Keratinocyte (primary cell): ENCODE measurements around the gene CDADC1. TPM values are rescaled to one million over a fixed set of nuclear protein-coding genes. Genes with fewer than 3 reads are reported as not detected.

Experiments used
- DNase-seq: peaks from one replicate; pipeline ENCODE4 v3.0.0-alpha.2; 2011; ENCODE audit warnings: low read depth, missing footprints, low spot score
- FAIRE-seq: peaks from 2 replicates; lab custom pipeline; 2011; peaks lifted over from hg19 to GRCh38; lab: Jason Lieb, UNC
- H2AFZ ChIP-seq: 2 replicates; pipeline ENCODE4 v1.6.0; 2012; ENCODE audit warnings: low read length, control low read depth, inconsistent platforms; ENCODE audit not compliant: control insufficient read depth
- H3K27ac ChIP-seq: 2 replicates; pipeline ENCODE4 v1.5.1; 2011; ENCODE audit warnings: low read length; ENCODE audit not compliant: control insufficient read depth, insufficient read depth
- H3K27me3 ChIP-seq: 3 replicates; pipeline ENCODE4 v1.6.0; 2011; ENCODE audit warnings: low read length; ENCODE audit not compliant: control insufficient read depth, insufficient read depth; ENCODE audit errors: extremely low read depth
- H3K36me3 ChIP-seq, 2 experiments: 2 replicates in 1 of 2; 3 replicates in 1 of 2; pipeline ENCODE4 v1.5.1; 2011; ENCODE audit warnings: low read length in 2 of 2, mild to moderate bottlenecking in 1 of 2; ENCODE audit not compliant: control insufficient read depth in 2 of 2, insufficient read depth in 2 of 2; ENCODE audit errors: extremely low read depth in 1 of 2
- H3K4me1 ChIP-seq: 3 replicates; pipeline ENCODE4 v1.5.1; 2011; ENCODE audit warnings: low read length; ENCODE audit not compliant: control insufficient read depth, insufficient read depth; ENCODE audit errors: extremely low read depth
- H3K4me2 ChIP-seq: 3 replicates; pipeline ENCODE4 v1.6.0; 2011; ENCODE audit warnings: low read depth, low read length; ENCODE audit not compliant: control insufficient read depth, insufficient read depth; ENCODE audit errors: extremely low read depth
- H3K4me3 ChIP-seq, 3 experiments: fragments of 200-600 bp in 1 of 3; sonication (generic) in 1 of 3; 2 replicates in 2 of 3; 3 replicates in 1 of 3; pipeline ENCODE4 v1.5.1; 2011 to 2016; ENCODE audit warnings: low read length in 3 of 3, mild to moderate bottlenecking in 3 of 3, control low read depth in 2 of 3, inconsistent platforms in 1 of 3, low read depth in 1 of 3, mixed read lengths in 1 of 3, mixed run types in 1 of 3, moderate library complexity in 1 of 3; ENCODE audit not compliant: control insufficient read depth in 2 of 3, insufficient read depth in 2 of 3; ENCODE audit errors: extremely low read depth in 1 of 3
- H3K79me2 ChIP-seq: 2 replicates; pipeline ENCODE4 v1.6.0; 2012; ENCODE audit warnings: low read length; ENCODE audit not compliant: control insufficient read depth, insufficient read depth
- H3K9ac ChIP-seq: 3 replicates; pipeline ENCODE4 v1.6.0; 2011; ENCODE audit warnings: low read length; ENCODE audit not compliant: control insufficient read depth, insufficient read depth; ENCODE audit errors: extremely low read depth
- H3K9me1 ChIP-seq: 3 replicates; pipeline ENCODE4 v1.6.0; 2011; ENCODE audit warnings: low read length; ENCODE audit not compliant: control insufficient read depth, insufficient read depth; ENCODE audit errors: extremely low read depth
- H3K9me3 ChIP-seq: 2 replicates; pipeline ENCODE4 v1.5.1; 2012; ENCODE audit warnings: low read depth, low read length; ENCODE audit not compliant: control insufficient read depth
- H4K20me1 ChIP-seq: 3 replicates; pipeline ENCODE4 v1.6.0; 2011; ENCODE audit warnings: low read length; ENCODE audit not compliant: control insufficient read depth, insufficient read depth; ENCODE audit errors: extremely low read depth
- EZH2 ChIP-seq: IDR thresholded peaks from one replicate; pipeline ENCODE4 v1.6.1; 2012; ENCODE audit warnings: inconsistent platforms, mild to moderate bottlenecking, low read length, moderate library complexity
- dilution Hi-C: fragments of 300-500 bp; cut with MboI; formaldehyde crosslinking; loops from one replicate; pipeline ENCODE4 v1.7.0; 2020; ENCODE audit warnings: low sequenced_read_pairs; ENCODE audit not compliant: extremely low pct_ligation_motif_present
- polyA plus RNA-seq, 5 experiments: library from polyadenylated mRNA; depleted of rRNA in 3 of 5; stranded (reverse) in 3 of 5; stranded (forward) in 1 of 5; unstranded in 1 of 5; fragments of >200 nt; gene quantifications; 1 replicate in 1 of 5; 2 replicates in 3 of 5; 3 replicates in 1 of 5; pipeline versions ENCODE4 v1.2.1 to v1.2.3, GENCODE V29; 2011 to 2012; ENCODE audit warnings: missing spikeins in 2 of 5, low read depth in 1 of 5, low replicate concordance in 1 of 5
- TF ChIP-seq, protein P1 (sequence below), 3 experiments: IDR thresholded peaks in 1 of 3; conservative IDR thresholded peaks in 1 of 3; optimal IDR thresholded peaks in 1 of 3; 2 replicates in 2 of 3; 3 replicates in 1 of 3; pipeline versions ENCODE3 to v1.5.1; 2011; ENCODE audit warnings: low read length in 3 of 3, mild to moderate bottlenecking in 3 of 3, moderate library complexity in 2 of 3, control low read depth in 1 of 3, inconsistent platforms in 1 of 3; ENCODE audit not compliant: insufficient read depth in 2 of 3; ENCODE audit errors: extremely low read depth in 1 of 3

Gene CDADC1
- polyA plus RNA-seq, 1 donor (not counting 4 experiments of a cell fraction or from before 2014, with no cell fraction given), result 3.8 TPM

DNA sequence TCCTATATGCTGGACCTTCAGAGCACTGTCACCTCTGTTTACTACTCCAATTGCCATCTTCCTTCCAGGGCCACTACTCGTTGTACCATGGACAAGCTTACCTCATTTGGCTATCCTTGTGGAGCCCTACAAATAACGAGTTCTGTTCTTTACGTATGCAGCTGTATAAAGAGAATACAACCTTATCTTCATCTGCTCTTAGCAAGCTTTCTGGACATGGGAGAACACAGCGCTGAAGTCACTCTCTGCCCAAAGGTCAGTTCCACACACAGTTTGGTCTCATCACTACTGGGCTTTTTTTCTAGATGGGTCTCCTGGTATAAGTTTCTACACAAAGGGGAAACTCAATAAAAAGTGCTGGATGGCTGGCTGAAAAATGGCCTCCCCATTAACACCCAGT is 88.9 kb downstream of the CDADC1 start:
- H3K27me3 ChIP-seq, result no peaks in the 10 kb centered on the region
- dilution Hi-C loops, result no loop called here
- H3K36me3 ChIP-seq, result no peaks in the 10 kb centered on the region
- FAIRE-seq (no peak), DNase-seq (no peak)
- H3K27ac ChIP-seq, result no peak overlapping the region
- H3K79me2 ChIP-seq, result no peaks in the 10 kb centered on the region
- H3K9me3 ChIP-seq, result no peaks in the 10 kb centered on the region
- no peak overlapping the region for H3K9ac ChIP-seq
- H3K4me3 ChIP-seq, result no peak overlapping the region
- no peaks in the 10 kb centered on the region for H3K4me1 ChIP-seq
- no peak overlapping the region for H3K4me2 ChIP-seq
- H3K9me1 ChIP-seq, result no peaks in the 10 kb centered on the region
- H4K20me1 ChIP-seq, result no peaks in the 10 kb centered on the region
- H2AFZ ChIP-seq, result no peak overlapping the region
- TF ChIP-seq, protein P1, sequence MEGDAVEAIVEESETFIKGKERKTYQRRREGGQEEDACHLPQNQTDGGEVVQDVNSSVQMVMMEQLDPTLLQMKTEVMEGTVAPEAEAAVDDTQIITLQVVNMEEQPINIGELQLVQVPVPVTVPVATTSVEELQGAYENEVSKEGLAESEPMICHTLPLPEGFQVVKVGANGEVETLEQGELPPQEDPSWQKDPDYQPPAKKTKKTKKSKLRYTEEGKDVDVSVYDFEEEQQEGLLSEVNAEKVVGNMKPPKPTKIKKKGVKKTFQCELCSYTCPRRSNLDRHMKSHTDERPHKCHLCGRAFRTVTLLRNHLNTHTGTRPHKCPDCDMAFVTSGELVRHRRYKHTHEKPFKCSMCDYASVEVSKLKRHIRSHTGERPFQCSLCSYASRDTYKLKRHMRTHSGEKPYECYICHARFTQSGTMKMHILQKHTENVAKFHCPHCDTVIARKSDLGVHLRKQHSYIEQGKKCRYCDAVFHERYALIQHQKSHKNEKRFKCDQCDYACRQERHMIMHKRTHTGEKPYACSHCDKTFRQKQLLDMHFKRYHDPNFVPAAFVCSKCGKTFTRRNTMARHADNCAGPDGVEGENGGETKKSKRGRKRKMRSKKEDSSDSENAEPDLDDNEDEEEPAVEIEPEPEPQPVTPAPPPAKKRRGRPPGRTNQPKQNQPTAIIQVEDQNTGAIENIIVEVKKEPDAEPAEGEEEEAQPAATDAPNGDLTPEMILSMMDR (optimal IDR thresholded peaks at IDR 0.05 in 1 of 3, IDR thresholded peaks at IDR 0.05 in 1 of 3, conservative IDR thresholded peaks at IDR 0.05 in 1 of 3; ENCODE audit: extremely low read depth in 1 of 3, insufficient read depth in 2 of 3, low read length in 3 of 3), result no peak
- TF ChIP-seq EZH2, result no peak

DNA sequence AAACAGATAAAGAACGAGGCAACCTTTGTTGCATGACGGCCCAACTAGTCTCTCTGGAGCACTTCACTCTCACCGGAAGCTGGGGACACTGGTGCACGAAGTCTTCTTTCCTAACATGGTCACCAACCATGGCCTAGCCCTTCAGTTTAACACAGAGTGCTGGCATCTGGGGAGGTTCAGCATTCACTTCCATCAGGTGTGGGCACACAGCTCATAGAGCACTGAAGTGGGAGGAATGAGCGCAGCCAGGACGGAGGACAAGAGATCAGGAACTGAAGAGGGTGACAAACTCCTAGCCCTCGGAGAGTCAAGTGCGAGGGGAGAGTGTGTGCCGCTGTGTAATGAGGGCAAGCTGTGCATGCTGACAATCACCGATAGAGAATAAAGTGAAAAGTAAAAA is 92.4 kb downstream of the CDADC1 start:
- no peaks in the 10 kb centered on the region for H3K4me1 ChIP-seq
- no peaks in the 10 kb centered on the region for H3K79me2 ChIP-seq
- no peaks in the 10 kb centered on the region for H3K9me1 ChIP-seq
- H3K4me3 ChIP-seq, result no peak overlapping the region
- dilution Hi-C loops, result no loop called here
- H3K4me2 ChIP-seq, result no peak overlapping the region
- no peaks in the 10 kb centered on the region for H4K20me1 ChIP-seq
- TF ChIP-seq EZH2, result no peak
- TF ChIP-seq, protein P1 (optimal IDR thresholded peaks at IDR 0.05 in 1 of 3, IDR thresholded peaks at IDR 0.05 in 1 of 3, conservative IDR thresholded peaks at IDR 0.05 in 1 of 3; ENCODE audit: extremely low read depth in 1 of 3, insufficient read depth in 2 of 3, low read length in 3 of 3), result no peak
- no peaks in the 10 kb centered on the region for H3K9me3 ChIP-seq
- H3K27me3 ChIP-seq, result no peaks in the 10 kb centered on the region
- H2AFZ ChIP-seq, result no peak overlapping the region
- no peak for DNase-seq
- no peak for FAIRE-seq
- no peak overlapping the region for H3K9ac ChIP-seq
- H3K27ac ChIP-seq, result no peak overlapping the region
- H3K36me3 ChIP-seq, result no peaks in the 10 kb centered on the region
